Measurements from ENCODE around the gene FETUB. TPM values are rescaled to one million over a fixed set of nuclear protein-coding genes. Genes with fewer than 3 reads are reported as not detected.

The FETUB gene
- total RNA-seq, 8 experiments from 2014 or later: 0.14 to 1.1 (median 0.14) TPM; not detected in 5

DNA sequence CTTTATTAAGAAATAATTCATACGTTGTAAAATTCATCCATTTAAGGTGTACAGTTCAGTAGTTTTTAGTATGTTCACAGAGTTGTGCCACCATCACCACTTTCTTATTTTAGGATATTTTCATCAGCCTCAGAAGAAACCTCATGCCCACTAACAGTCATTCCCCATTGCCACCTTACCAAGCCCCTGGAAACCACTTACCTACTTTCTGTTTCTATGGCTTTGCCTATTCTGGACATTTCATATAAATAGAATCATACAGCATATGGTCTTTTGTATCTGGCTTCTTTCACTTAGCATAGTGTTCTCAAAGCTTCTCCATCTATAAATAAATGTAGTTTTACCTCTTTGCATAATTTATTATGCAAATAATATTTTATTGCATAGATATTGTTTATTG lies 6.6 kb downstream of the FETUB start:
- ATAC-seq (replicated peaks in 6 of 8): no peak
- Histone ChIP-seq H3K4me3 (no peak overlapping the region), H3K27ac (no peak overlapping the region), H3K4me1 (replicated peaks in 1 of 2) (no peaks in the 10 kb centered on the region)
- WGBS, 10 experiments: 0 to 78% (median 50%) methylated on average over 1 of the region's 1 CpG; no CpG with 5 or more reads in 3 of the 10 experiments
- in situ Hi-C loops (cut with MboI; ENCODE audit: low pct_unique_long_range_greater_than_20kb in 2 of 9, low sequenced_read_pairs in 9 of 9, unreplicated experiment in 9 of 9): no loop called here

DNA sequence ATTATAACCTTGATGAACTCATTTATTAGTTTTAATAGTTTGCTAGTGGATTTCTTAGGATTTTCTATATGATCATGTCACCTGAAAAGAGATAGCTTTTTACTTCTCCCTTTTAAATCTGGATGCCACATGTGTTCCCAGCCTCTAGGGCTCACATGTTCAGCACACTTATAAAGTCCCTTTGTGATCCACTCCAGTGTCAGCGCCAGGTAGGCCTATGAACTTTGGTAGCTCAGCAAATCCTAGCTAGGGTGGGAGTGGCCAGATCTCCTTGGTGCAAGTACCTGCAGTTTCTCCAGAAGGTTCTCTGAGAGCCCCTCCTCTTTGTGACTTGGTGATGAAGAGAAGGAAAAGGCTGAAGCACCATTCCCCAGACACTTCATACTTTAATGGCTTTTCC lies 8.7 kb downstream of the FETUB start:
- H3K4me3 ChIP-seq: no peak overlapping the region
- no peaks in the 10 kb centered on the region for H3K4me1 ChIP-seq (replicated peaks in 1 of 2)
- no peak for ATAC-seq (replicated peaks in 6 of 8)
- in situ Hi-C loops (cut with MboI; ENCODE audit: low pct_unique_long_range_greater_than_20kb in 2 of 9, low sequenced_read_pairs in 9 of 9, unreplicated experiment in 9 of 9): no loop called here
- 0 to 100% (median 73%) methylated on average over 1 of the region's 1 CpG; no CpG with 5 or more reads in 3 of the 10 experiments for WGBS, 10 experiments
- H3K27ac ChIP-seq: no peak overlapping the region

GRCh38 chr3:186651678-186652215 lies 11.5 kb downstream of the FETUB start:
- Histone ChIP-seq H3K27ac (no peak overlapping the region), H3K4me3 (no peak overlapping the region), H3K4me1 (replicated peaks in 1 of 2) (no peaks in the 10 kb centered on the region)
- in situ Hi-C loops (cut with MboI; ENCODE audit: low pct_unique_long_range_greater_than_20kb in 2 of 9, low sequenced_read_pairs in 9 of 9, unreplicated experiment in 9 of 9): no loop called here
- ATAC-seq (replicated peaks in 6 of 8): no peak
- WGBS, 10 experiments: 0 to 79% (median 69%) methylated on average over 1 to 3 of the region's 3 CpGs; no CpG with 5 or more reads in 3 of the 10 experiments

DNA sequence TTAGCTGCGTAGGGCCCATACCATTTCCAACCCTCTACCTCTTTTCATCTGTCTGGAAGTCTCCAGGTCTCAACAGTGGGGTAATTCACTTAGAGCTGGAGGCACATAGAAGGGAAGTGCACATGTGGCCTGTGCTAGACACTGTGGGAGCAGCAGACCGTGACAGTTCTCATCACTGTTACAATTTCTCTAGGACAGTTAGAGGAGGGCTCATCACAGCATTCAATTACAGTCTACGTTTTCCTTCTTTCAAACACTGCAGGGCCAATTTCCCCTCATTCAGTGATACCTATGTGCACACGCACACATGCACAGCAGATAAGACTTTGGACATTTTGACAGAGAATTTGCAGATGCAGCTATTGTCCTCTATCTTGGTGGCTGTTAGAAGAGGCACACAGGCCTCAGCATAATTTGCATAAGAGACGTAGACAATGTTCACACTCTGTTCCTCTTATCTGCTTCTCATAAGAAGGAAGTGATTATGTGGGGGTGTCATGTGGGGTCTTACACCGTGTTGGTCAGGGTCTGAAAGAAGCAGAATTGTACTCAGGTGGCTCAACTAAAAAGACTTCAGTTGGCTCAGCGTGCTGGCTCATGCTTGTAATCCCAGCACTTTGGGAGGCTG lies 13.0 kb downstream of the FETUB start:
- in situ Hi-C loops (cut with MboI; ENCODE audit: low pct_unique_long_range_greater_than_20kb in 2 of 9, low sequenced_read_pairs in 9 of 9, unreplicated experiment in 9 of 9): no loop called here
- 0 to 90% (median 60%) methylated on average over 1 to 6 of the region's 7 CpGs; no CpG with 5 or more reads in 1 of the 10 experiments for WGBS, 10 experiments
- ATAC-seq (replicated peaks in 6 of 8): peak in 3 of 8 experiments; percentile 50 to 70 (median 55)
- Histone ChIP-seq H3K4me3 (no peak overlapping the region), H3K27ac (no peak overlapping the region), H3K4me1 (replicated peaks in 1 of 2) (no peaks in the 10 kb centered on the region)

- 0 to 33% (median 18%) methylated on average over 1 to 6 of the region's 6 CpGs; no CpG with 5 or more reads in 6 of the 10 experiments for WGBS, 10 experiments
- ATAC-seq (replicated peaks in 6 of 8): peak in 2 of 8 experiments; percentile 31 to 37
- Histone ChIP-seq H3K27ac (no peak overlapping the region), H3K4me1 (replicated peaks in 1 of 2) (no peaks in the 10 kb centered on the region), H3K4me3 (no peak overlapping the region)
- in situ Hi-C loops (cut with MboI; ENCODE audit: low pct_unique_long_range_greater_than_20kb in 2 of 9, low sequenced_read_pairs in 9 of 9, unreplicated experiment in 9 of 9): no loop called here
Observed at GRCh38 chr3:186653984-186654383, 13.8 kb downstream of the FETUB start.

- Histone ChIP-seq H3K27ac (no peak overlapping the region), H3K4me3 (no peak overlapping the region), H3K4me1 (replicated peaks in 1 of 2) (peaks cover 4 to 11% of the 10 kb centered on the region in 2 donors)
- no peak for ATAC-seq (replicated peaks in 6 of 8)
- in situ Hi-C loops (cut with MboI; ENCODE audit: low pct_unique_long_range_greater_than_20kb in 2 of 9, low sequenced_read_pairs in 9 of 9, unreplicated experiment in 9 of 9): no loop called here
- 0 to 100% (median 32%) methylated on average over 1 to 3 of the region's 7 CpGs; no CpG with 5 or more reads in 4 of the 10 experiments for WGBS, 10 experiments
Observed at GRCh38 chr3:186663361-186664118, 23.3 kb downstream of the FETUB start.

DNA sequence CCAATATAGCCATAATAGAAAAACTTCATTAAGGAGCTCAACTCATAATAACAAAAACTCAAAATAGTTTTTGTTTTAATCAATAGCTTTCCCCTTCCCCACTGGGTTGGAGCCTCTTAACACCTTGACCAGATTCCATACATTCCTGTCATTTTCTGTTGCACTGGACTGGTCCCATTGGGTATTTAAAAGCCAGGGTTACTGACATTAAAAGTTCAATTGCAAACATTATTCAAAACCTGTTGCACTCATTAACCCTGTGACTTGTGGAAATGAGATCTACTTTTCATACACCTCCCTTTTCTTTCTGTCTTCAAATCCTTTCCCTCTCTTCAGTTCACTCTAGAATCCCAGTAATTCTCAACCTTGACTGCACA lies 23.9 kb downstream of the FETUB start:
- in situ Hi-C loops (cut with MboI; ENCODE audit: low pct_unique_long_range_greater_than_20kb in 2 of 9, low sequenced_read_pairs in 9 of 9, unreplicated experiment in 9 of 9): no loop called here
- no peak for ATAC-seq (replicated peaks in 6 of 8)
- Histone ChIP-seq H3K27ac (no peak overlapping the region), H3K4me1 (replicated peaks in 1 of 2) (peaks cover 4 to 11% of the 10 kb centered on the region in 2 donors), H3K4me3 (no peak overlapping the region)

GRCh38 chr3:186664506-186664905 lies 24.3 kb downstream of the FETUB start:
- H3K27ac ChIP-seq: no peak overlapping the region

DNA sequence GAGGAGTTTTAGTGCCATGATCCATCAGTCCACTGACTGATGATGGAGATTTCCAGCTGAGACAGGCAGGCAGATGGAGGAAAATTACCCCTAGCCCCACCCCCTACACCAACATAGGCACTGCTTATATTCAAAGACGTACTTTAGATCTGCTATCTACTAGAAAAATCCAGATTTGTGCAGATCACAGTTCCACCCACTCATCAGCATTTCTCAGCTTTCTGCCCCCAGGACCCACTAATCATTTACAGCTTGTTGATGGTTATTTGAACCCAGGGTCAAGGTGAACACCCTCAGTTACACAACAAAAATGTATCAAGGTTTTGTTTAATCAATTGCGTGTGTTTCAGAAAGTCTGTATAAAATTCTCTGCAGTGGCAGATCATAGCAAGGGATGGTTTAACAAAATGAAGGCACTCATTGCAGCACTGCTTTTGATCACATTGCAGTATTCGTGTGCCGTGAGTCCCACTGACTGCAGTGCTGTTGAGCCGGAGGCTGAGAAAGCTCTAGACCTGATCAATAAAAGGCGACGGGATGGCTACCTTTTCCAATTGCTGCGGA lies 25.5 kb downstream of the FETUB start, which contains the start of gene HRG:
HRG (plus strand) TSS at position 390 of the 564 bp plus-strand sequence; CDS start at position 408, 18 bp downstream.
- Histone ChIP-seq H3K4me1 (replicated peaks in 1 of 2) (peaks cover 4 to 11% of the 10 kb centered on the region in 2 donors), H3K4me3 (no peak within 1 kb of the TSS), H3K27ac (peak within 1 kb of the TSS in 1 of 2 donors; percentile 18)
- WGBS, 10 experiments: 20 to 86% (median 65%) methylated on average over 1 to 8 of the region's 8 CpGs; no CpG with 5 or more reads in 1 of the 10 experiments
- ATAC-seq (replicated peaks in 6 of 8): peak in 5 of 8 experiments; percentile 19 to 91 (median 83)
- in situ Hi-C loops (cut with MboI; ENCODE audit: low pct_unique_long_range_greater_than_20kb in 2 of 9, low sequenced_read_pairs in 9 of 9, unreplicated experiment in 9 of 9): no loop called here

More at GRCh38 chr3:186664506-186664905, 24.3 kb downstream of the FETUB start:
- H3K4me1 ChIP-seq (replicated peaks in 1 of 2): peaks cover 4 to 11% of the 10 kb centered on the region in 2 donors
- H3K4me3 ChIP-seq: no peak overlapping the region
- WGBS, 10 experiments: 0 to 100% (median 50%) methylated on average over 1 to 4 of the region's 4 CpGs; no CpG with 5 or more reads in 5 of the 10 experiments
- in situ Hi-C loops (cut with MboI; ENCODE audit: low pct_unique_long_range_greater_than_20kb in 2 of 9, low sequenced_read_pairs in 9 of 9, unreplicated experiment in 9 of 9): no loop called here
- no peak for ATAC-seq (replicated peaks in 6 of 8)

DNA sequence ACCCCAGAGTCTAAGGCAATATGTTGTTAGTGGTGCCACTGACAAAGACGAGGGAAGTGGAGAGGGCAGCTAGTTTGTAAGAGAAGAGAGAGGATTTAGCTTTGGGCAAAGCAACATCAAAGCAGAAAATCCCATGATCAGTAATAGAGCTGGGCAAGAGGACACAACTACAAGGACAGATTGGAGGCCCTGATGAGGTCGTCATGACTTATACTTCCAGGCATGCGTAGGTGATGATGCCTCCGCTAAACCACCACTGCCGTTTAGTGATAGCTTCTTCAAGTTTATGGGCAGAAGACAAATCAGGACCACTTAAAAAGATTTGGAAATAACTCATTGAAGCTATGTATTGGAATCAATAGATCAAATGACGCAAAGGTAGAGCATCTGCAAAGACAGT lies 28.2 kb downstream of the FETUB start:
- H3K27ac ChIP-seq: no peak overlapping the region
- no peak overlapping the region for H3K4me3 ChIP-seq
- in situ Hi-C loops (cut with MboI; ENCODE audit: low pct_unique_long_range_greater_than_20kb in 2 of 9, low sequenced_read_pairs in 9 of 9, unreplicated experiment in 9 of 9): no loop called here
- 6 to 100% (median 60%) methylated on average over 1 to 5 of the region's 6 CpGs; no CpG with 5 or more reads in 2 of the 10 experiments for WGBS, 10 experiments
- peaks cover 4 to 11% of the 10 kb centered on the region in 2 donors for H3K4me1 ChIP-seq (replicated peaks in 1 of 2)
- ATAC-seq (replicated peaks in 6 of 8): no peak

GRCh38 chr3:186669378-186670084 lies 29.3 kb downstream of the FETUB start:
- Histone ChIP-seq H3K27ac (no peak overlapping the region), H3K4me3 (no peak overlapping the region), H3K4me1 (replicated peaks in 1 of 2) (peaks cover 4 to 11% of the 10 kb centered on the region in 2 donors)
- in situ Hi-C loops (cut with MboI; ENCODE audit: low pct_unique_long_range_greater_than_20kb in 2 of 9, low sequenced_read_pairs in 9 of 9, unreplicated experiment in 9 of 9): no loop called here
- no peak for ATAC-seq (replicated peaks in 6 of 8)
- 20 to 100% (median 78%) methylated on average over 1 to 2 of the region's 2 CpGs; no CpG with 5 or more reads in 1 of the 10 experiments for WGBS, 10 experiments

- H3K27ac ChIP-seq: no peak overlapping the region
- no peak for ATAC-seq (replicated peaks in 6 of 8)
- H3K4me3 ChIP-seq: no peak overlapping the region
- in situ Hi-C loops (cut with MboI; ENCODE audit: low pct_unique_long_range_greater_than_20kb in 2 of 9, low sequenced_read_pairs in 9 of 9, unreplicated experiment in 9 of 9): no loop called here
- H3K4me1 ChIP-seq (replicated peaks in 1 of 2): peaks cover under 1 to 8% of the 10 kb centered on the region in 2 donors
Observed at GRCh38 chr3:186670155-186670554, 30.0 kb downstream of the FETUB start.
